ENCODE results near the gene COL1A1.
A peak's percentile ranks its signal among the peaks of the same experiment; 100 is the strongest.

COL1A1 gene

GRCh38 chr17:50201276-50201854, at the start of gene COL1A1:
Gene COL1A1, minus strand, starts transcription at chr17:50201631. Its CDS starts 118 bp downstream, at chr17:50201513.
- peak; percentile 59 for DNase-seq (ENCODE audit: low spot score)

DNA sequence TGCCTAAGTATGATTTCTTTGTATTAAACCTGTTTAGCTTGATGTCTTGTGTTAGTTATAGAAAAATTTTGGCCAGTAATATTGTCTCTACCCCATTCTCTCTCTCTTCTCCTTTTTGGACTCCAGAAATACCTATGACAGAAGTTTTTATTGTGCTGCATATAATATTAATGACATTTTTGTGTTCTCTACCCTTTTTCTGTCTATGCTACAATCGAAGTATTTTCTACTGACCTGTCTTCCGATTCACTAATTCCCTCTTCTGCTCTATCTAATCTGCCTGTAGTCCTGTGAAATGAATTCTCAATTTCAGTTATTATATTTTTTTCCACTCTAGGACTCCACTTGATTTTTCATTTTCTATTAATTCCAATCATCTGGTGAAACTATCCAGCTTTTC, 46.8 kb upstream of the COL1A1 start:
- no peak for DNase-seq (ENCODE audit: low spot score)

GRCh38 chr17:50244771-50245170, 43.3 kb upstream of the COL1A1 start:
- DNase-seq (ENCODE audit: low spot score) = no peak

GRCh38 chr17:50241431-50241830, 40.0 kb upstream of the COL1A1 start:
- DNase-seq (ENCODE audit: low spot score) = no peak

DNA sequence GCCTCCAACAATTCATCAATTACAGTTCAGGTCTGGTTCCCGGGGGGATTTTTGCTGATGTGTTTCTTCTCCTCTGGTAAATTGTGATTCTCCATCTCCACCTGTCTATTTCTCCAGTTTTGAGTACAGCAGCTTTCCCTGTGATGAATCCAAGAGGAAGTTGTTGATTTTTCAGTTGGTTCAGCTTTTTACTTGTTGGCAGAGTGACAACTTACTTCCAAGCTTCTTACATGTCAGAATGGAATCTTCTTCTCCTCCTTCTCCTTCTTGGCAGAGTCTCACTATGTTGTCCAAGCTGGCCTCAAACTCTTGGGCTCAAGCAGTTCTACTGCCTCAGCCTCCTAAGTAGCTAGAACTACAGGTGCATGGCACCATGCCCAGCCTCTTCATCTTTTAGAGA, 39.4 kb upstream of the COL1A1 start:
- no peak for DNase-seq (ENCODE audit: low spot score)

GRCh38 chr17:50239937-50240336, 38.5 kb upstream of the COL1A1 start:
- no peak for DNase-seq (ENCODE audit: low spot score)

DNA sequence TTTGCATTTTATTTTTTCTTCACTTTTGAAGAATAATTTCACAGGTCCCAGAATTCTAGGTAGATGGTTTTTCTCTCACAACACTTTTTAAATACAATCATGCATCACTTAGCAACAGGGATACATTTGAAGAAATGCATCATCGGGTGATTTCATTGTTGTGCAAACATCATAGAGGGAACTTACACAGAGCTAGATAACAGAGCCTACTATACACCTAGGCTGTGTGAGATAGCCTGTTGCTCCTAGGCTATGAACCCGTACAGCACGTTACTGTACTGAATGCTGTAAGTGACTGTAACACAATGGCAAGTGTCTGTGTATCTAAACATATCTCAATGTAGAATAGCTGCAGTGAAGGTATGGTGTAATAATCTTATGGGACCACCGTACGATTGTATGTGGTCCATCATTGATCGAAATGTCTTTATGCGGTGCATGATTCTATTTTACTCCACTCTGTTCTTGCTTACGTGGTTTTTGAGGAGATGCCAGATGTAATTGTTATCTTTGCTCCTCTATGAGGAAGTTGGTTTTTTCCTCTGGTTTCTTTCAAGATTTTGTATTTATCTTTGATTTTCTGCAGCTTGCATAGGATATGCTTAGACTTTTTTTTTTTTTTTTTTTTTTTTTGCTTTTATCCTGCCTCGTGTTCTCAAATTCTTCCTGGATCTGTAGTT, 37.3 kb upstream of the COL1A1 start:
- DNase-seq (ENCODE audit: low spot score) = no peak

GRCh38 chr17:50237901-50238300, 36.5 kb upstream of the COL1A1 start:
- DNase-seq (ENCODE audit: low spot score) = no peak

- no peak for DNase-seq (ENCODE audit: low spot score)
Measured at GRCh38 chr17:50234581-50234980, 33.1 kb upstream of the COL1A1 start.

GRCh38 chr17:50225701-50226240, 24.3 kb upstream of the COL1A1 start:
- no peak for DNase-seq (ENCODE audit: low spot score)

- no peak for DNase-seq (ENCODE audit: low spot score)
Measured at GRCh38 chr17:50222922-50223321, 21.5 kb upstream of the COL1A1 start.

DNA sequence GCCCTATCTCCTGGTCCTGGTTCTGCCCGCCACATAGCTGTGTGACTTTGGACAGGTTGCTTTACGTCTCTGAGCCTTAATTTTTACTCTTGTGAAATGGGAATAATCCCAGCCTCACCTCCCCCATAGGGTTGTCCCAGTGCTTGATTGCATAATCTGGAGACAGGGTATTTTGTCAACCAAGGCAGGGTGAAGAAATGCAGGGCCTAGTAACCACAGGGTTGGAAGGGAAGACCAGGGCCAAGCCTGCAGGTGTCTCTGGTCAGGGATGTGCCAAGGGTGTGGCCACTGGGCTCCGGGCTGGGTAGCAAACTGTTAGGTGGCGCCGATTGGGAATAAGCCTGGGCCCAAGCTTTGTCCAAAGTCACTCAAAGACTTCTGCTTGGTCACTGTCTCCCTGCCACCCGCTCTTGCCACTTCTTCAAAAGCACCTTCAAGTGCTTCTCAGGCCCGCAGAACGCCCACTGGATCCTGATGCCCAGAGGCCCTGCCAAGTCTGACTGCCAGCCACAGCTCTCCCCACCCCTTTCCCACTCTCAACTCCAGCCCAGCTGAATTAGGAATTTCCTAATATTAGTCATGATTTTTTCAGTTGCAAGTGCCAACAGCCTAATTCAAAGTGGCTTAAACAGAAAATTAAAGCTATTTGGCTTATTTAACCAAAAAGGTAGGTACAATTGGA, 20.6 kb upstream of the COL1A1 start:
- no peak for DNase-seq (ENCODE audit: low spot score)

DNA sequence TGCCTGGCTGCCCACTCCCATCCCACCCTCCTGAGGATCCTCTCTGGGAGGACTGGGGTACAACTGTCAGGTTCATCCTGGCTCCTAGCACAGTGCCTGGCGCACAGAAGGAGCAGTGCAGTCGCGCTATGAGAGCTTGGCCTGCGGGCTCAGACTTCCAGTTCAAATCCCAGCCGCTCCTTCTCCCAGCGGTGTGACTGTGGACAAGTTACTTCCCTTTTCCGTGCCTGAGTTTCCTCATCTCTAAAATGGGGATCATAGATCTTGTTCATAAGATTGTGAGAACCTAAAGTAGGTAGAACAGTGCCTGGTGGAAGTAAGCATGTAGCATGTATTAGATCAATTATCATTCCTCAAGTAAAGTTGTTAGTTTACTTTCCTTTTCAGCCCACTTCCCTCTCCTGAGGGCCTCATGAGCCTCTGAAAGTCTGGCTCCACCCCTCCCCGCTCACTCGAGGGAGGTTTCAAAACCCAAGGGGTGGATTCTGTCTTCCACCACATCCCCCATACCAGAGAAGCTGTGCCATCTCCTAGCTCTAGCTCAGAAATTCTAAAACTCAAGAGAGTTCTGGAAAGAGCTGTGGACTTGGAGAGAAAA, 19.9 kb upstream of the COL1A1 start:
- DNase-seq (ENCODE audit: low spot score) = no peak

DNA sequence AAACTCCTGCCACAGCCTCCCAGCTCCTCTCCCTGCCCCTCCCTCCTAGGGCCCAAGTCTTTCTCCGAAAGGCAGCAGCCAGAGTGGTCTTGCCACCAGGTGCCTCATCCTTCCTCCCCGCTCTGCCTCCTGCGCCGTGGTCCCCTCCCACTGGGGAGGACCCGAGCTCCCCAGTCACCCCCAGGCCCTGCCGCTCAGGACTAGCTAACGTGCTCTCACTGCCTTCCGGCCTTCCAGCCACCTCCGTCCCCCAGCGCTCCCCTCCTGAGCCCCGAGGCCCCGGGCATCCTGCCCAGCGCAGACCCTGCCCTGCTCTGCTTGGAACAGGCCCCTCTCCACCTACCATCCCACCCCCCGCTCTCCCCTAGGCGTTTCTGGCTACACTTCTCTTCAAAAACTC, 19.4 kb upstream of the COL1A1 start:
- no peak for DNase-seq (ENCODE audit: low spot score)

GRCh38 chr17:50219939-50220465, 18.6 kb upstream of the COL1A1 start:
- DNase-seq (ENCODE audit: low spot score) = no peak

DNA sequence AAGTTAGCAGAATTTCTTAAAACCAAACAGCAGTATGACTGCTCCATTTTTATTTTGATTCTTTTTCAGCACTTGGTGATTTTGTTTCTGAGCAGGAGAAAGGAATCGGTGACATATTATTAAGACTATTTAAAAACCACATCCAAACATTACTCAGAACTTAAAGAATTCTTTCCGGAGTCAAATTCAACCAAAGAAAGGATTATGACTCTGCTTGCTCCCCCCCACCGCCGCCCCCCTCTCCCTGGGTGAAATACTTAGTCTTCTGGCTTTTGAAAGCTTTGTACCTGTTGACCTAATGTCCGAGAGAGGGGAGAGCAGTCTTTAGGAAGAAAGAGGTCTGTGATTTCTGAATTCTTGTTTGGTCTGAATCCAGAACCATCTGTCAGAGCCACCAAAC, 17.9 kb upstream of the COL1A1 start:
- no peak for DNase-seq (ENCODE audit: low spot score)

DNA sequence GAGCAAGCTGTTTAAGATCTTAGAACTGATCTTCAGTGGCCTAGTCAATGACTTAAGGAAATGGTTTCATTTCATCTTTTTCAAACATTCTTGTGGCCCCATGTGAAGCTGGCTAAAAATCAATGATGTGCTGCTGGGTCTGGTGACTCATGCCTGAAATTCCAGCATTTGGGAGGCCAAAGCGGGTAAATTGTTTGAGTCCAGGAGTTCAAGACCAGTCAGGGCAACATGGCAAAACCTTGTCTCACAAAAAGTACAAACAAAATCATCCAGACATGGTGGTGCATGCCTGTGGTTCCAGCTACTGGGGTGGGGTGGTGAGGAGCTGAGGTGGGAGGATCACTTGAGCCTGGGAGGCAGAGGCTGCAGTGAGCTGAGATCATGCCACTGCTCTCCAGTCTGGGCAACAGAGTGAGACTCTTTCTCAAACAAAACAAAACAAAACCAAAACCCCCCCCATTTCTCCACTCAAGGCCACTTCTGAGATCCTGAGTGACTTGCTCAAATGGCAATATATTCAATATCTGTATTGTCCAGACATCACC, 17.4 kb upstream of the COL1A1 start:
- DNase-seq (ENCODE audit: low spot score) = no peak

- DNase-seq (ENCODE audit: low spot score) = no peak
Measured at GRCh38 chr17:50218071-50218759, 16.8 kb upstream of the COL1A1 start.

GRCh38 chr17:50217591-50217990, 16.2 kb upstream of the COL1A1 start:
- DNase-seq (ENCODE audit: low spot score) = no peak

DNA sequence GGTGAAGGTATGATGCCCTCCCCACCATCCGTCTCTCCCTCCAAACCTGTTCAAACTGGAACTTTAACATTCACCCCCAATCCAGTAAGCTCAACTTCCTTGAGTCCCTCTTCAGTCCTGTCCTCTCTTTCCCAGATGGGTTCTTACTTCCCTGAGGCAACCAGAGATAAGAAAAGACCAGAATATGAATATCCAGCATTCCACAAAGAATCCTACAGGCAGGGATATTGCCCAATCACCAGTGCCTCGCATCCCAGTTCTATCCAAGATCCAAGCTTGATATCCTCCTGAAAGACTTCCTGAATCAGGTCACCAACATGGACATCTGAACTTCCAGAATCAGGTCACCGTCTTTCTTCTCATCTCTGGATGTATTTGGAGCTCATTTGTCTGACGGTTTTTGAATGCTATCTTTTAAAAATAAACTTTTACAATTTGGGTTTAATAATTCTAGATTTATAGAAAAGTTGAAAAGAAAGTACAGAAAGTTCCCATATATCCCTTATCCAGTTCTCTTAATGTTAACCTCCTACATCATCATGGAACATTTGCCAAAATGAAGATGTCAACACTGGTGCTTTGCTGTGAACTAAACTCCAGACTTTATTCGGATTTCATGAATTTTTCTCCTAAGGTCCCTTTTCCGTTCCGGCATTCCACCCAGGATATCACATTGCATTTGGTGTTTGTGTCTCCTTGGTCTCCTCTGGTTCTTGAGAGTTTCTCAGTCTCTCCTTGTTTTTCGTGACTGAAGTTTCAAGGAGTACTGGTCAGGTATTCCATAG, 13.7 kb upstream of the COL1A1 start:
- no peak for DNase-seq (ENCODE audit: low spot score)

Measured in iPS-NIHi11 (cell line).